GM19238 (cell line): ENCODE measurements around the gene HYCC1.
"Not testable (repeated sequence)": the region's sequence is repeated elsewhere in the genome, so short reads cannot be mapped to it uniquely, and the experiment has no call there.

Experiments
- DNase-seq: peaks from one replicate; pipeline ENCODE4 v3.0.0; 2011; ENCODE audit warnings: low spot score; ENCODE audit not compliant: insufficient read length

The HYCC1 gene

GRCh38 chr7:22985436-22985835 lies 28.5 kb downstream of the HYCC1 start:
- DNase-seq = no peak

GRCh38 chr7:22983257-22983855 lies 30.6 kb downstream of the HYCC1 start:
- DNase-seq = no peak

- no peak for DNase-seq
Observed at GRCh38 chr7:22980422-22980821, 33.5 kb downstream of the HYCC1 start.

- no peak for DNase-seq
Observed at GRCh38 chr7:22979861-22980260, 34.1 kb downstream of the HYCC1 start.

- DNase-seq = no peak
Observed at GRCh38 chr7:22979251-22979650, 34.7 kb downstream of the HYCC1 start.

- not testable (repeated sequence) for DNase-seq
Observed at GRCh38 chr7:22974636-22975035, 39.3 kb downstream of the HYCC1 start.

GRCh38 chr7:22972207-22972606 lies 41.7 kb downstream of the HYCC1 start:
- no peak for DNase-seq

GRCh38 chr7:22969010-22969431 lies 44.9 kb downstream of the HYCC1 start:
- no peak for DNase-seq
